Spleen (tissue), 11 donors: Measurements from ENCODE around the gene LYVE1. TPM values are rescaled to one million over a fixed set of nuclear protein-coding genes. Genes with fewer than 3 reads are reported as not detected.

ENCODE experiments used
- DNase-seq: peaks from one replicate; pipeline ENCODE4 v3.0.0-alpha.2; 2020
- H3K27ac ChIP-seq, 8 donors: fragments of 200-600 bp; sonication (generic) in 7 of 8; 1 replicate in 4 of 8; 2 replicates in 4 of 8; pipeline versions ENCODE4 v1.5.0 to v1.8.0; 2016 to 2021; ENCODE audit warnings: inconsistent platforms in 4 of 8, mild to moderate bottlenecking in 4 of 8, moderate library complexity in 1 of 8
- H3K27me3 ChIP-seq, 7 donors: fragments of 200-600 bp; sonication (generic) in 6 of 7; replicated peaks in 1 of 7; 1 replicate in 4 of 7; 2 replicates in 3 of 7; pipeline versions ENCODE4 v1.5.0 to v1.8.0; 2016 to 2021; ENCODE audit warnings: inconsistent platforms in 3 of 7, mild to moderate bottlenecking in 1 of 7
- H3K36me3 ChIP-seq, 6 donors: fragments of 200-600 bp; sonication (generic) in 5 of 6; 1 replicate in 4 of 6; 2 replicates in 2 of 6; pipeline versions ENCODE4 v1.5.0 to v1.8.0; 2016 to 2021; ENCODE audit warnings: inconsistent platforms in 2 of 6
- H3K4me1 ChIP-seq, 6 donors: fragments of 200-600 bp; sonication (generic) in 5 of 6; 1 replicate in 3 of 6; 2 replicates in 3 of 6; pipeline versions ENCODE4 v1.5.0 to v1.8.0; 2016 to 2021; ENCODE audit warnings: inconsistent platforms in 3 of 6
- H3K4me3 ChIP-seq, 8 donors: fragments of 200-600 bp; sonication (generic) in 7 of 8; 1 replicate in 4 of 8; 2 replicates in 4 of 8; pipeline versions ENCODE4 v1.5.0 to v1.8.0; 2016 to 2021; ENCODE audit warnings: inconsistent platforms in 4 of 8, mild to moderate bottlenecking in 4 of 8, moderate library complexity in 2 of 8
- H3K9me3 ChIP-seq, 8 donors: fragments of 200-600 bp; sonication (generic) in 7 of 8; 1 replicate in 4 of 8; 2 replicates in 4 of 8; pipeline versions ENCODE4 v1.5.0 to v1.8.0; 2016 to 2021; ENCODE audit warnings: inconsistent platforms in 4 of 8
- CTCF ChIP-seq, 11 experiments: fragments of 200-600 bp in 7 of 11; fragments of 450-650 bp in 4 of 11; sonication (generic) in 4 of 11; IDR thresholded peaks in 8 of 11; conservative IDR thresholded peaks in 3 of 11; 1 replicate in 7 of 11; 2 replicates in 4 of 11; pipeline versions ENCODE4 v1.4.0 to v1.8.0; 2016 to 2021; ENCODE audit warnings: antibody characterized with exemption in 11 of 11, inconsistent platforms in 4 of 11, mild to moderate bottlenecking in 1 of 11
- POLR2A ChIP-seq, 3 donors: fragments of 450-650 bp; IDR thresholded peaks; one replicate each; pipeline ENCODE4 v1.5.1; 2017; ENCODE audit warnings: antibody characterized with exemption in 3 of 3, mild to moderate bottlenecking in 1 of 3
- POLR2AphosphoS5 ChIP-seq, 3 donors: sonication (generic); formaldehyde crosslinking; IDR thresholded peaks; one replicate each; pipeline ENCODE4 v1.5.1; 2017; ENCODE audit warnings: antibody characterized with exemption in 3 of 3
- WGBS, 5 donors: extraction: QIAGEN DNeasy Blood & Tissue Kit in 3 of 5; methylation state at CpG; one replicate each; pipeline versions ENCODE4 v1.1.5 to v1.1.7; 2013 to 2018; 5-methylcytosine and 5-hydroxymethylcytosine counted together
- intact Hi-C: fragments of 100-400 bp; cut with DNase I; formaldehyde crosslinking; loops from one replicate; pipeline ENCODE4 v1.15.0; 2023; ENCODE audit warnings: low total_unique reads
- polyA plus RNA-seq, 3 donors: library from polyadenylated mRNA; stranded (reverse); fragments of 200-250 nt; gene quantifications; one replicate each; pipeline ENCODE4 v1.2.1, GENCODE V29; 2013
- total RNA-seq, 7 donors: library from RNA; depleted of rRNA in 3 of 7; stranded (reverse); fragments of >200 nt in 3 of 7; fragmentation: NEBNext Ultra II Directional in 4 of 7; extraction: Animal tissue kit (Norgen Biotek cat#: 25700) in 4 of 7; gene quantifications; one replicate each; pipeline versions ENCODE4 v1.1.0 to v1.2.1, GENCODE V29; 2016 to 2021
- donor health status: healthy with polysubstance abuse.
- donor health status: DM: no; HTN: no; CAD: no; lungs with moderate emphysema.
- donor health status: DM: no; HTN: no; CAD: no.
- donor health status: Bipolar disorder and iron deficiency.
- donor health status: healthy.
- donor health status: DM: no; HTN: no; CAD: no.
- donor health status: DM: yes; HTN: yes; CAD: no.

Gene LYVE1
- total and polyA plus RNA-seq, 10 donors, result 20.2 to 338 (median 134) TPM

- WGBS, 5 donors, result 90 to 100% (median 95%) methylated on average over 2 of the region's 2 CpGs
- TF ChIP-seq POLR2A (IDR thresholded peaks at IDR 0.05) (no peak), CTCF (IDR thresholded peaks at IDR 0.05 in 8 of 11, conservative IDR thresholded peaks at IDR 0.05 in 3 of 11) (no peak), POLR2AphosphoS5 (IDR thresholded peaks at IDR 0.05) (no peak)
- H3K27ac ChIP-seq, result no peak overlapping the region
- no peak overlapping the region for H3K4me3 ChIP-seq
- H3K9me3 ChIP-seq, result no peaks in the 10 kb centered on the region
- DNase-seq, result no peak
- peaks cover 0 to 33% (median 7%) of the 10 kb centered on the region in 6 donors for H3K4me1 ChIP-seq
- peaks cover 0 to 35% (median 2%) of the 10 kb centered on the region in 6 donors for H3K36me3 ChIP-seq
- intact Hi-C loops, result no loop called here
- H3K27me3 ChIP-seq, result no peaks in the 10 kb centered on the region
These were observed 4.1 kb upstream of the LYVE1 start for GRCh38 chr11:10572533-10572932.

- H3K4me1 ChIP-seq, result peaks cover 0 to 59% (median 27%) of the 10 kb centered on the region in 6 donors
- H3K27ac ChIP-seq, result peak overlapping the region in 7 of 8 donors; percentile 72 to 86 (median 80)
- WGBS, 5 donors, result 70 to 86% (median 78%) methylated on average over 2 of the region's 2 CpGs
- H3K36me3 ChIP-seq, result peaks cover 0 to 20% (median 0%) of the 10 kb centered on the region in 6 donors
- H3K4me3 ChIP-seq, result peak overlapping the region; percentile 3 to 62 (median 26)
- DNase-seq, result no peak
- intact Hi-C loops, result loop anchor here (10.0 kb wide), 1 partner anchor 77 kb away; no protein-coding TSS in a partner anchor
- no peaks in the 10 kb centered on the region for H3K27me3 ChIP-seq
- no peaks in the 10 kb centered on the region for H3K9me3 ChIP-seq
- no peak for TF ChIP-seq POLR2A (IDR thresholded peaks at IDR 0.05)
- no peak for TF ChIP-seq POLR2AphosphoS5 (IDR thresholded peaks at IDR 0.05)
- TF ChIP-seq CTCF (IDR thresholded peaks at IDR 0.05 in 8 of 11, conservative IDR thresholded peaks at IDR 0.05 in 3 of 11), result no peak
These were observed 1.0 kb downstream of the LYVE1 start for GRCh38 chr11:10567446-10567845.

GRCh38 chr11:10566257-10566957 lies 2.1 kb downstream of the LYVE1 start:
- DNase-seq, result no peak
- Histone ChIP-seq H3K36me3 (peaks cover 0 to 30% (median 0%) of the 10 kb centered on the region in 6 donors), H3K9me3 (no peaks in the 10 kb centered on the region), H3K4me3 (peak overlapping the region; percentile 2 to 62 (median 26)), H3K27me3 (no peaks in the 10 kb centered on the region), H3K27ac (peak overlapping the region in 7 of 8 donors; percentile 72 to 86 (median 80)), H3K4me1 (peaks cover 0 to 64% (median 30%) of the 10 kb centered on the region in 6 donors)
- intact Hi-C loops, result loop anchor here (10.0 kb wide), 1 partner anchor 78 kb away; no protein-coding TSS in a partner anchor
- WGBS, 5 donors, result 59 to 79% (median 65%) methylated on average over 6 of the region's 6 CpGs
- TF ChIP-seq POLR2A (IDR thresholded peaks at IDR 0.05) (no peak), POLR2AphosphoS5 (IDR thresholded peaks at IDR 0.05) (no peak), CTCF (IDR thresholded peaks at IDR 0.05 in 8 of 11, conservative IDR thresholded peaks at IDR 0.05 in 3 of 11) (no peak)

- H3K27me3 ChIP-seq, result no peaks in the 10 kb centered on the region
- intact Hi-C loops, result loop anchor here (10.0 kb wide), 1 partner anchor 79 kb away; no protein-coding TSS in a partner anchor
- TF ChIP-seq POLR2AphosphoS5 (IDR thresholded peaks at IDR 0.05), result no peak
- TF ChIP-seq POLR2A (IDR thresholded peaks at IDR 0.05), result no peak
- TF ChIP-seq CTCF (IDR thresholded peaks at IDR 0.05 in 8 of 11, conservative IDR thresholded peaks at IDR 0.05 in 3 of 11), result no peak
- H3K4me1 ChIP-seq, result peaks cover 0 to 64% (median 30%) of the 10 kb centered on the region in 6 donors
- peak overlapping the region in 5 of 8 donors; percentile 21 to 62 (median 37) for H3K4me3 ChIP-seq
- peak overlapping the region in 6 of 8 donors; percentile 72 to 84 (median 80) for H3K27ac ChIP-seq
- no peak for DNase-seq
- WGBS, 5 donors, result 63 to 81% (median 79%) methylated on average over 4 of the region's 4 CpGs
- no peaks in the 10 kb centered on the region for H3K9me3 ChIP-seq
- H3K36me3 ChIP-seq, result peaks cover 0 to 39% (median 0%) of the 10 kb centered on the region in 6 donors
These were observed 3.0 kb downstream of the LYVE1 start for GRCh38 chr11:10565493-10565892.
